Measurements from ENCODE around the gene SNX12.
A peak's percentile ranks its signal among the peaks of the same experiment; 100 is the strongest.

The SNX12 gene

DNA sequence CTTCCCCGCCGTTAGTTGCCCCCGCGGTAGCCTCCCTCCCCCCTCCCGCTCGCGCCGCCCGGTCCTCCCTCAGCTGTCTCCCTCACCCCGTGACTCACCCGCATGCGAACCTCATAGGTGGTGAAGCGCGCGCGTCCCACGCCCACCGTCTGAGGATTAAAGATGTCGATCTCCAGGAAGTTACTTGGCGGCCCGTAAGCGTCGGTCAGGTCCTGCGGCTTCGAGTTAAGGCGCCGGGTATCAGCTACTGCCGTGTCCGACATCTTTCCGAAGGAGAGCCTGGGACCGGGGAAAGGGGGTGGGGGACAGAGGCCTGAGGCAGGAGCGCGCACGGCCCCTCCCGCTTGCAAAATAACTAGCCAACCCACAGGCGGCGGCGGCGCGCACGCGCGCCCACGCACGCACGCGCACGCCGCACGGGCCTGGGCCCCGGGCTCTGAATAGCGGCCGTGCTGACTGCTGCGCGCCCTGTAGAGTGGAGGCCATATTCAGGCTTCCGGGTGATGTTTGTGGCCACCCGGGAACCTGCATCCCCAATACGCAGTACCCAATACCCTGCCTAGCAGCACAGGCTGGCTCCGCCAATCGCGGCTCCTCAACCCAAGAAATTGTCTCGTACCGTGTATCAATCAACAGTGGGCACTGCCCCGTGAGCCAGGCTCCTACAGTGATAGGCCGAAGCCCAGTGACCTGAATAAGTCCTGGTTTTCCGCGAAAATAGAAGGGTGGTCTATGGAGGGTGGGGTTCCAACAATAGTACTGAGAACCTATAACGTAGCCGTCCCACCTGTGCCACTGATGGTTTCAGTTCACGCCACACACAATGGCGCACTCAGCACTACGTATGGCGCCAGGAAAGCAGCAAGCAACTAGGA lies at the start of gene SNX12:
TSS of gene SNX12 (minus strand) at position 291 of the 875 bp plus-strand sequence. CDS start at position 263, 28 bp downstream.
- DNase-seq: peak; percentile 90

DNA sequence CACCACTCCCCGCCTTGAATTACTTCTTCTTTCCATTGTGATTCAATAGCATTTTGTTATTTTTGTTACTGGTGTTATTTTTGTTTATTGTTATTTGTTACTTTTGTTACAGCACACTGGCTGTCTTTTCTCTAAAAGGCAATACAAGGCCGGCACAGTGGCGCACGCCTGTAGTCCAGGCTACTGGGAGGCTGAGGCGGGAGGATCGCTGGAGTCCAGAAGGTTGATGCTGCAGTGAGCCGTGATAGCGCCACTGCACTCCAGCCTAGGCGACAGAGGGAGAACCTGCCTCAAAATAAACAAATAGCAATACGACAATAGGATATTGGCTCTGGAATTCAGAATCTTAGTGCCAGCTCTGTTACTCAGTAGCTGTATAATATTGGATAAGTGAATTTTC lies 49.2 kb upstream of the SNX12 start:
- DNase-seq: no peak

DNA sequence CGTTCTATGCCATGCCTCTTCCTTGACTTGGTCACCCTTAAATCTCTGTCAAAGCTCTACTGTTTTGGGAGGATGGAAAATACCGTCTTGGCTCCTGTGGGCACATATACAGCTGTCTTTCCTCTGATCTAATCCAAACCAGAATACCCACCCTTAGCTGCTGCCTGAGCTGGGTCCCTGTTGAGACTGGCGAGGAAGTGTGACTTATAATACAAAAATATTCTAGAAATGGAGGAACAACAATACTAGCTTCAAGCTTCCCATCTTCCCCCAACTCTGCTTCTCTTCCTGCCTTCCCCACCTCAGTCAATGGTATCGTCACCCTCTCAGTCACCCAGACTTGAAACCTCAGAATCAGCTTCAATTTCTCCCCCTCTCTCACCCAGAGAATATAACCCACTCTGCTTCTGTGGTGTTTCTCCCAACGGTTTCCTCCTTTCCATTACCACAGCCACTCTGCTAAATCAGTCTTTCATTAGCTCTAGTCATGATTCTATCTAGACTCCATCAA lies 43.8 kb upstream of the SNX12 start:
- no peak for DNase-seq

- DNase-seq: peak; percentile 77
These were observed 43.2 kb upstream of the SNX12 start, which contains the start of gene IL2RG for GRCh38 chrX:71111141-71111843. TSS of gene IL2RG (minus strand) at chrX:71111577. CDS start at chrX:71111539, 38 bp downstream.

- DNase-seq: no peak
These were observed 40.9 kb upstream of the SNX12 start for GRCh38 chrX:71109051-71109450.

GRCh38 chrX:71107762-71108360 lies 39.7 kb upstream of the SNX12 start:
- no peak for DNase-seq

GRCh38 chrX:71107245-71107644 lies 39.1 kb upstream of the SNX12 start:
- DNase-seq: no peak

DNA sequence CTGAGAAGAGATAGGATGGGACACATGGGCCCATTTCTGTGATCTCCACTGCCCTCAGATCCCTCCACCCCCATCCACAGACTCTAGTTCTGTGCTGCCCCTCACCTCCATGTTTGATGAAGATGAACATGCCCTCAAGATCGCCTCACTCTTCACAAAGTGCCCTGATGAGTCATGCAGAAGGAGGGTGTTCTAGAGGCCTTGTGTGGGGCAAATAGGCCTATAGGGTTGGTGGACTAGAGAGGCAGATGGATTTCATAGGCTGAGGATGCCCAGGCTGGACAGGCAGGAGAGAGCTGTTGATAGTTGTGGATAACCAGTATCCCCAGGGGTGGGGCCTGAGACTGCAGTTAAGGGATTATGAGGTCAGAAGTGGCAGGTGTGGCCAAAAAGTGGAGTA lies 38.3 kb upstream of the SNX12 start, which contains the start of gene CXorf65:
TSS of gene CXorf65 (minus strand) at position 314 of the 400 bp plus-strand sequence. CDS start at position 130, 184 bp downstream.
- DNase-seq: no peak

GRCh38 chrX:71105628-71106027 lies 37.5 kb upstream of the SNX12 start:
- no peak for DNase-seq

DNA sequence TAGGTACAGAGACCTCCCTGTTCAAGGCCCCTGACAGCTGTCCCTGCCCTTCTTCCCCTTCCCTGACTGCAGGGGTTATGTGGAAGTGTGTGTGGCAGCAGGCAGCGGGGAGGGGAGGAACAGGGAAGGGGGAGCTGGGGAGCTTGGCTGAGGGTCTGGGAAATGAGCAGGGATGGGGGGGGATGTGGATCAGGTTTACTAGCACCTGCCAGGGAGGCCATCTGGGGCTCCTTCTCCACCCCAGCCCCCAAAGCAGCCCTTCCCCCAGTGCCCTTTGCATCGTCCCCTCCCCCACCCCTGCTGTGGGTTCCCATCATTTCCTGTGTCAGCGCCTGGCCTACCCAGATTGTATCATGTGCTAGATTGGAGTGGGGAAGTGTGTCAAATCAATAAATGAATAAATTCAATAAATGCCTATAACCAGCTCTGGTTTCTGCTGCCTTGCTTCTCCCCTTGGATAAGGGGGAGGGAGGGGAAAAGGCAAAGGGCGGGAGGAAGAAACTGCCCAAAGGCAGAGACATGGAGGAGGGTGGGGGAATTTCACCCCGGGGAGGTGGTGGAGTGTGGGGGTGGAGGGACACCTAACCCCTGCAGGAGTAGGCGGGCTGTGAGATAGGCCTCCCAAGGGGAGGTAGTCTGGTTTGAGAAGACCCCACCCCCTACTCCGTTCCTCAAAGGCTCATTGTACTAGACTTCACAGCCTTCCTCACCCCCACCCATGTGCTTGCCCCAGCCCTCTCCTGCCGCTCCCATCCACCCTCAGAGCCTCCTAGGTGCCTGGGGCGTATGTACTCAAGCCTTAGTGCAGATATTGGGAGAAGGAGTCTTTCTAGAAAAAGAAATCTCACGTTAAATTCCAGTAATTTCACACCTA lies 35.2 kb upstream of the SNX12 start:
- DNase-seq: no peak

DNA sequence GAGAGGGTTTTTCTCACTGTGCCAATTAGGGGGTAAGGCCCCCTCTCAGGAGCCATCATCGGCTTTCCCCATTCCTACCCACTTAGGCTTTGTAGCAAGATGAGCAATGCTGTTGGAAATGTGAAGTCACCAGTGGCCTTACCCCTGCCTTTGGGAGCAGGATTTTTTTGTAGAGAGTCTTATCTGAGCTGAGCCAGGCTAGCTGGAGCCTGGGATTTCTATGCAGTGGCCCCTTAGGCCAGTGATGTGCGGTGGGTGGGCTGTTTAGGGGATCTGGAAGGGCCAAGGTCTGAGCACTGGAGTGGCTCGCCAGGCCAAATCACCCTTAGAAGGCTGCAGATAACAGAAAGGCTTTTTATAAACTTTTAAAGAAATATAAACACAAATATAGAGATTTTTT lies 34.2 kb upstream of the SNX12 start:
- no peak for DNase-seq

DNA sequence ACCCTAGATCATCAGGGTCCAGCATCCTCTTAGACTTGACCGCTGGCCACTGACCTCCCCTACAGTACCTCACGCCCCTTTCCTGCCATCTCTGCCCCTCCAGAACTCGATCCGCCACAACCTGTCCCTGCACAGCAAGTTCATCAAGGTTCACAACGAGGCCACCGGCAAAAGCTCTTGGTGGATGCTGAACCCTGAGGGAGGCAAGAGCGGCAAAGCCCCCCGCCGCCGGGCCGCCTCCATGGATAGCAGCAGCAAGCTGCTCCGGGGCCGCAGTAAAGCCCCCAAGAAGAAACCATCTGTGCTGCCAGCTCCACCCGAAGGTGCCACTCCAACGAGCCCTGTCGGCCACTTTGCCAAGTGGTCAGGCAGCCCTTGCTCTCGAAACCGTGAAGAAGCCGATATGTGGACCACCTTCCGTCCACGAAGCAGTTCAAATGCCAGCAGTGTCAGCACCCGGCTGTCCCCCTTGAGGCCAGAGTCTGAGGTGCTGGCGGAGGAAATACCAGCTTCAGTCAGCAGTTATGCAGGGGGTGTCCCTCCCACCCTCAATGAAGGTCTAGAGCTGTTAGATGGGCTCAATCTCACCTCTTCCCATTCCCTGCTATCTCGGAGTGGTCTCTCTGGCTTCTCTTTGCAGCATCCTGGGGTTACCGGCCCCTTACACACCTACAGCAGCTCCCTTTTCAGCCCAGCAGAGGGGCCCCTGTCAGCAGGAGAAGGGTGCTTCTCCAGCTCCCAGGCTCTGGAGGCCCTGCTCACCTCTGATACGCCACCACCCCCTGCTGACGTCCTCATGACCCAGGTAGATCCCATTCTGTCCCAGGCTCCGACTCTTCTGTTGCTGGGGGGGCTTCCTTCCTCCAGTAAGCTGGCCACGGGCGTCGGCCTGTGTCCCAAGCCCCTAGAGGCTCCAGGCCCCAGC lies 32.7 kb upstream of the SNX12 start:
- DNase-seq: no peak

DNA sequence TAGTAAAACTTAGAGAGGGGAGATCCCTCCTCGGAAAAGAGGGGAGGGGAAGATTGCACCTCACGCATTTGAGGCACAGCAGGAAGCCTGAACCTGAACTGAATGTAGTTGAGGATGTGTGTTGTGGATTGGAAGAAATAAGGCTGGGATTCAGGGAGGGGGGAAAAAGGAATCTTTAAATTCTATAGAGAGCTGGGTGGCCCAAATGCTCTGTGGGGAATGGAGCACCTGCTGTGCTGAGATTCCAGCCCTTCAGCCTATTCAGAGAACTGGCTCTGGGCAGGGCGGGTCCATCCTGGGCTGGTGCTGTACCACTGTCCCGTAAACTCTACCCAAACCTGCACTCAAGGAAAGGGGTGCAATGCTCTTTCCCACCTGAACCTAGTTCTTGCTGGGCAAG lies 31.6 kb upstream of the SNX12 start:
- DNase-seq: no peak

DNA sequence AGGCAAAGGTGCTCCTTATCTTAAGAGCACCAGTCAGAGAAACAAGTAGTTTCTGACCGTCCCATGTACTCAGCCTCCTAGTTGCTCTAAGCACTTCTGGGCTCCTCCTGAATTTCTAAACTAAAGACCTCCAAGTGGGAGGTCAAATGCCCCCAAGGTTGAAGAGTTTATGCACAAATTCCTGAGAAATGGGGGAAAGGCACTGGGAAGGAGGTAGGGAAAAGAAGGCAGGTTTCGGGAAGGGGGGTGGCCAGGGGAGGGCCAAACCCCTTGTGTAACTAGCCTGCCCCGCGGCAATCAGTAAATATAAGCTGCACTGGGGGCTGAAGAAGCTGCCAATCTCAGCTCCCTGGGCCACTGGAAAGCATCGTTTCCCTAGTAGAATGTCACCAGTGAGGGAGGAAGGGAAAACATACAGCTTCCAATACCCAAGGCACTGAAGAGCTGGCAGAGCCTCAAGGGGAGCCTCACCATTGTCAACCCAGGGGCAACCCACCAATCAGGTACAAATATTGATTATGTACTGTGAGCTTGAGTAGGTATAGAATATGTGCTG lies 30.9 kb upstream of the SNX12 start:
- DNase-seq: no peak

GRCh38 chrX:71098302-71098701 lies 30.2 kb upstream of the SNX12 start:
- peak; percentile 67 for DNase-seq

- no peak for DNase-seq
These were observed 28.6 kb upstream of the SNX12 start for GRCh38 chrX:71096760-71097032.

- DNase-seq: peak; percentile 6
These were observed 28.0 kb upstream of the SNX12 start for GRCh38 chrX:71095981-71096759.

DNA sequence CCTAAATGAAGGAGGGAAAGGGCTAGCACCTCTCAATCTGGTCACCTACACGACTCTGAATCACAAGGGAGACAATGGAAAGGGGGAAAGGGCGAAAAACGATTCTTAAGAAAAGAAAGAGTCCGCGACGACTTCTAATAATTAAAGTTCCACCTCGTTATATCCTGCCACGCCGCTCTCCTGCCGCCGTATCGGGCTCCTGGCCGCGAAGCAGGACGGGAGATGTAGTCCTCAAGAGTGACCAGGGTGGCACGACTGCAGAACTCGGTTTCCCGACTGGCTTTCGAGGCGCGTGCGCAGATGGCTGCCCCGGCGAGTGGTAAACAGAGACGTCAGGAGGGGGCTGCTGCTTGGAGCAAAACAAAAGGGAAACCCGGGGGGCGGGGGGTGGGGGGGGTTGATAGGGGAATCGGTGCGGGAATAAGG lies 27.4 kb upstream of the SNX12 start, which contains the start of gene FOXO4:
TSS of gene FOXO4 (plus strand) at position 297 of the 426 bp plus-strand sequence. CDS start 678 bp downstream, outside the sequence.
- DNase-seq: peak; percentile 84

DNA sequence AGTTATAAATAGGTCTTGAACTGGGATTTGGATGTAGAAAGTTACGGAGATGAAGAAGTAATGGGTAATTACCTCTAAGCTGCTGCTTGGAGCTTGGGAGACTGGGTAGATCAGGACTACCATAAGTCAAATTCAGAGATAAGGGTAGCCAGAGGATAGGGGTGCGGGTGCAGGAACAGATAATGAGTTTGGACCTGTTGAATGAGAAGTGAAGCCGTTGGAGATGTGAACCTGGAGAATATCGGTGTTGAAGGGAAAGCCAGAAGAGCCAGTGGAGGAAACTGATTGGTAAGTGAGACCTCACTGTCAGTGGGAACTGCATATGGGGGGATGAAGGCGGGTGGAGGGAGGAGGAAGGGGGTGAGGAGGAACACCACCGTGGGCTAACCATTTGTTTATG lies 26.9 kb upstream of the SNX12 start:
- no peak for DNase-seq

DNA sequence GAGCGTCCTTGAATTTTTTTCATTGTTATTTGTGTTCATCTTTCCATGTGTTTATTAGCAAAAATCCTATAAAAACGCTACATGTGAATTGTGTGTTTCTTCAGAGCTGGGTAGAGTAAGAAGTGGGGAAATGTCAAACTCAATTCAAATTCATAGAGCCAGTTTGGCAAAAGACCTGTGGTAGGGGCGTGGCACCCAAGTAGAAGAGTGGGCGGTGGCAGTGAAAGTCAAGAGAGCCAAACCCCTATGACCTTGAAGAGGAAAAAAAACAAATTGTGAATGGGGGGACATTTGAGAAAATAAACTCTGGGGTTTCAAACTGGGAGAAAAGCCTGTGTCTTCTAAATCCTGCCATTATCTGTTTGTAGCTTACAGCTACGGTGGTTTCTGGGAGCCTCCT lies 23.1 kb upstream of the SNX12 start:
- DNase-seq: no peak
